Gastrocnemius medialis (tissue), 4 donors: Measurements from ENCODE around the gene GCA. TPM values are rescaled to one million over a fixed set of nuclear protein-coding genes. Genes with fewer than 3 reads are reported as not detected.

ENCODE experiments used
- ATAC-seq, 2 donors: fragments of 150-250 bp; one replicate each; pipeline ENCODE4 v1.9.1; 2016
- DNase-seq, 2 donors: peaks; one replicate each; pipeline ENCODE4 v3.0.0-alpha.2; 2019
- H3K27ac ChIP-seq, 4 donors: fragments of 200-600 bp; sonication (generic); 1 replicate in 1 of 4; 2 replicates in 3 of 4; pipeline ENCODE4 v1.5.1; 2016 to 2018; ENCODE audit warnings: mild to moderate bottlenecking in 2 of 4, moderate library complexity in 1 of 4
- H3K27me3 ChIP-seq, 3 donors: fragments of 200-600 bp; sonication (generic) in 2 of 3; 1 replicate in 1 of 3; 2 replicates in 2 of 3; pipeline versions ENCODE4 v1.5.1 to v1.6.0; 2016 to 2019; ENCODE audit warnings: mild to moderate bottlenecking in 1 of 3, moderate library complexity in 1 of 3
- H3K36me3 ChIP-seq, 2 donors: fragments of 200-600 bp; sonication (generic) in 1 of 2; one replicate each; pipeline ENCODE4 v1.5.1; 2017 to 2018
- H3K4me1 ChIP-seq, 2 donors: fragments of 200-600 bp; sonication (generic) in 1 of 2; one replicate each; pipeline ENCODE4 v1.5.1; 2016 to 2017; ENCODE audit warnings: mild to moderate bottlenecking in 2 of 2
- H3K4me3 ChIP-seq, 4 donors: fragments of 200-600 bp; sonication (generic) in 3 of 4; 1 replicate in 1 of 4; 2 replicates in 3 of 4; pipeline ENCODE4 v1.5.1; 2016 to 2019; ENCODE audit warnings: mild to moderate bottlenecking in 2 of 4
- H3K9me3 ChIP-seq, 3 donors: fragments of 200-600 bp; sonication (generic) in 2 of 3; 1 replicate in 1 of 3; 2 replicates in 2 of 3; pipeline ENCODE4 v1.5.1; 2016 to 2019
- CTCF ChIP-seq, 5 experiments: fragments of 450-650 bp in 3 of 5; fragments of 200-600 bp in 2 of 5; sonication (generic) in 2 of 5; IDR thresholded peaks in 4 of 5; conservative IDR thresholded peaks in 1 of 5; 1 replicate in 4 of 5; 2 replicates in 1 of 5; pipeline ENCODE4 v1.5.1; 2016 to 2019; ENCODE audit warnings: antibody characterized with exemption in 5 of 5, mild to moderate bottlenecking in 3 of 5, moderate library complexity in 3 of 5
- POLR2A ChIP-seq, 2 donors: fragments of 450-650 bp; IDR thresholded peaks; one replicate each; pipeline ENCODE4 v1.6.1; 2017; ENCODE audit warnings: antibody characterized with exemption in 2 of 2, mild to moderate bottlenecking in 2 of 2, moderate library complexity in 2 of 2
- in situ Hi-C, 4 donors: fragments of 200-750 bp; cut with MboI; loops; one replicate each; pipeline versions ENCODE4 v1.15.0 to v1.8.0; 2017; ENCODE audit warnings: low sequenced_read_pairs in 4 of 4
- intact Hi-C: fragments of 100-400 bp; cut with DNase I; formaldehyde crosslinking; loops from one replicate; pipeline ENCODE4 v1.15.1; 2023; ENCODE audit warnings: low total_unique reads
- total RNA-seq, 4 donors: library from RNA; depleted of rRNA; stranded (reverse); fragments of >200 nt; gene quantifications; one replicate each; pipeline versions ENCODE4 v1.1.0 to v1.2.3, GENCODE V29; 2016

Gene GCA
- total RNA-seq, 4 donors from 2014 or later, result 3.7 to 12.0 (median 6.2) TPM

- DNase-seq (no peak), ATAC-seq (no peak)
- no peaks in the 10 kb centered on the region for H3K27me3 ChIP-seq
- H3K4me3 ChIP-seq, result no peak overlapping the region
- H3K27ac ChIP-seq, result no peak overlapping the region
- H3K4me1 ChIP-seq, result no peaks in the 10 kb centered on the region
- TF ChIP-seq CTCF (IDR thresholded peaks at IDR 0.05 in 4 of 5, conservative IDR thresholded peaks at IDR 0.05 in 1 of 5) (no peak), POLR2A (IDR thresholded peaks at IDR 0.05) (no peak)
- intact Hi-C loops, result no loop called here
- H3K36me3 ChIP-seq, result no peaks in the 10 kb centered on the region
- in situ Hi-C loops, result no loop called here
- no peaks in the 10 kb centered on the region for H3K9me3 ChIP-seq
These were observed 13.1 kb upstream of the GCA start for GRCh38 chr2:162330881-162331280.

- Histone ChIP-seq H3K4me1 (no peaks in the 10 kb centered on the region), H3K4me3 (no peak overlapping the region), H3K27ac (no peak overlapping the region), H3K27me3 (no peaks in the 10 kb centered on the region), H3K9me3 (no peaks in the 10 kb centered on the region), H3K36me3 (no peaks in the 10 kb centered on the region)
- ATAC-seq (no peak), DNase-seq (no peak)
- TF ChIP-seq CTCF (IDR thresholded peaks at IDR 0.05 in 4 of 5, conservative IDR thresholded peaks at IDR 0.05 in 1 of 5), result peak in 1 of 5 experiments; percentile 16
- TF ChIP-seq POLR2A (IDR thresholded peaks at IDR 0.05), result no peak
- in situ Hi-C loops, result no loop called here
- intact Hi-C loops, result no loop called here
These were observed 10.0 kb upstream of the GCA start for GRCh38 chr2:162333968-162334367.

GRCh38 chr2:162337868-162338267 is 6.1 kb upstream of the GCA start:
- H3K27ac ChIP-seq, result no peak overlapping the region
- in situ Hi-C loops, result no loop called here
- H3K4me3 ChIP-seq, result no peak overlapping the region
- no peaks in the 10 kb centered on the region for H3K27me3 ChIP-seq
- TF ChIP-seq CTCF (IDR thresholded peaks at IDR 0.05 in 4 of 5, conservative IDR thresholded peaks at IDR 0.05 in 1 of 5), result no peak
- TF ChIP-seq POLR2A (IDR thresholded peaks at IDR 0.05), result no peak
- no peaks in the 10 kb centered on the region for H3K9me3 ChIP-seq
- DNase-seq (no peak), ATAC-seq (no peak)
- intact Hi-C loops, result no loop called here
- no peaks in the 10 kb centered on the region for H3K36me3 ChIP-seq
- no peaks in the 10 kb centered on the region for H3K4me1 ChIP-seq

- H3K4me1 ChIP-seq, result peaks cover 0 to 8% of the 10 kb centered on the region in 2 donors
- no peak overlapping the region for H3K4me3 ChIP-seq
- H3K27me3 ChIP-seq, result no peaks in the 10 kb centered on the region
- H3K27ac ChIP-seq, result no peak overlapping the region
- intact Hi-C loops (no loop called here), in situ Hi-C loops (no loop called here)
- DNase-seq (no peak), ATAC-seq (no peak)
- no peaks in the 10 kb centered on the region for H3K36me3 ChIP-seq
- no peaks in the 10 kb centered on the region for H3K9me3 ChIP-seq
- TF ChIP-seq POLR2A (IDR thresholded peaks at IDR 0.05), result no peak
- no peak for TF ChIP-seq CTCF (IDR thresholded peaks at IDR 0.05 in 4 of 5, conservative IDR thresholded peaks at IDR 0.05 in 1 of 5)
These were observed 3.1 kb upstream of the GCA start for GRCh38 chr2:162340822-162341221.

- in situ Hi-C loops, result no loop called here
- Histone ChIP-seq H3K27me3 (no peaks in the 10 kb centered on the region), H3K4me1 (peaks cover 0 to 8% of the 10 kb centered on the region in 2 donors), H3K27ac (no peak overlapping the region), H3K4me3 (no peak overlapping the region), H3K9me3 (no peaks in the 10 kb centered on the region), H3K36me3 (no peaks in the 10 kb centered on the region)
- ATAC-seq (no peak), DNase-seq (no peak)
- intact Hi-C loops, result no loop called here
- no peak for TF ChIP-seq CTCF (IDR thresholded peaks at IDR 0.05 in 4 of 5, conservative IDR thresholded peaks at IDR 0.05 in 1 of 5)
- TF ChIP-seq POLR2A (IDR thresholded peaks at IDR 0.05), result no peak
These were observed 1.6 kb upstream of the GCA start for GRCh38 chr2:162342321-162342720.
